Esophagus muscularis mucosa (tissue), 3 donors: ENCODE measurements around the gene CDK5.

ENCODE experiments used
- CTCF ChIP-seq, 3 experiments: fragments of 200-600 bp in 2 of 3; fragments of 450-650 bp in 1 of 3; sonication (generic) in 2 of 3; IDR thresholded peaks; one replicate each; pipeline ENCODE4 v1.5.1; 2017 to 2019; ENCODE audit warnings: antibody characterized with exemption in 3 of 3, mild to moderate bottlenecking in 2 of 3, moderate library complexity in 1 of 3
- EP300 ChIP-seq: sonication (generic); formaldehyde crosslinking; IDR thresholded peaks from one replicate; pipeline ENCODE4 v1.6.1; 2017; ENCODE audit warnings: antibody characterized with exemption

- TF ChIP-seq CTCF (IDR thresholded peaks at IDR 0.05), result peak; percentile 24 to 44 (median 25)
- no peak for TF ChIP-seq EP300
Observed at GRCh38 chr7:151012911-151013347, 44.8 kb downstream of the CDK5 start.
